Measurements from ENCODE around the gene EXOC3L2. TPM values are rescaled to one million over a fixed set of nuclear protein-coding genes. Genes with fewer than 3 reads are reported as not detected.

The EXOC3L2 gene
- total and polyA plus RNA-seq, 2 of the 8 experiments (the other 6 are each of a cell fraction or from before 2014, with no cell fraction given): 1.4 to 1.6 TPM

DNA sequence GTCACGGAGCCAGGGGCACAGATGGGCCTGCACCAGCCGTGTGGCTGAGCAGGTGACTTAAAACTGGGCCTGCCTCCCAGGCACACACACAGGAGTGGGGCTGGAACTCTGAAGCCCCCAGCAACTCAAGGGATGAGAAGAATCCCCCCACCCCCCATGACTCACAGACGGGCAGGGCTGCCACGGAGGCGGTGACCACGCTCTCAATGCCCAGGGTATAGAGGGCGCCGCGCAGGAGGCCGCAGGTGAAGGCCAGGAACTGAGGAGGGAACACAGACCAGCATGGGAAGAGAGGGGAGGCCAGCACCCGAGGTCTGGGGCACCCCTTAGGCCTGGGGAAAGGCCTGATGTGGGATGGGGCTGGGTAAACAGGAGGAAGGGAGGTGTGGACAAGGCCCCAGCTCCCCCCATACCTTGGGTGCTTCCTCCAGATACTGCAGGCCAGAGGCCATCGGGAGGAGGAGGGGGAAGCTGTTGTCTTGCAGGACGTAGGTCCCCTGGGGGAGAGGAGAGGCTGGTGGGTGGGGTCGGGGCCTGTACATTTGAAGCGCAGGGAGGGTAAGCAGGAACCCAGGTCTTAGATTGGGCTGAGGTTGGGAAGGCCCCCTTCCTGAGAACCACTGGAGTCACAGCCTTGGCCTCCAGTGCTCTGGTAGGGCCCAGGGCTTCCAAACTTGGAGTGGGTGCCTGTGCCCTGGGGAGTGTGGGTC lies 81.3 kb downstream of the EXOC3L2 start (continued):
- TF ChIP-seq, protein P1, sequence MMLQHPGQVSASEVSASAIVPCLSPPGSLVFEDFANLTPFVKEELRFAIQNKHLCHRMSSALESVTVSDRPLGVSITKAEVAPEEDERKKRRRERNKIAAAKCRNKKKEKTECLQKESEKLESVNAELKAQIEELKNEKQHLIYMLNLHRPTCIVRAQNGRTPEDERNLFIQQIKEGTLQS (IDR thresholded peaks at IDR 0.05; ENCODE audit: insufficient read depth, low read depth, low read length): no peak
- TF ChIP-seq SRF (IDR thresholded peaks at IDR 0.05; ENCODE audit: low read depth, low read length): no peak
- TF ChIP-seq GTF2F1 (IDR thresholded peaks at IDR 0.05; ENCODE audit: borderline replicate concordance, low read depth, low read length): no peak

Data from H1 (cell line).